ENCODE data around the gene QRFPR. TPM values are rescaled to one million over a fixed set of nuclear protein-coding genes. Genes with fewer than 3 reads are reported as not detected.

Gene QRFPR
- total RNA-seq, 1 donor from 2014 or later: 0.17 TPM

DNA sequence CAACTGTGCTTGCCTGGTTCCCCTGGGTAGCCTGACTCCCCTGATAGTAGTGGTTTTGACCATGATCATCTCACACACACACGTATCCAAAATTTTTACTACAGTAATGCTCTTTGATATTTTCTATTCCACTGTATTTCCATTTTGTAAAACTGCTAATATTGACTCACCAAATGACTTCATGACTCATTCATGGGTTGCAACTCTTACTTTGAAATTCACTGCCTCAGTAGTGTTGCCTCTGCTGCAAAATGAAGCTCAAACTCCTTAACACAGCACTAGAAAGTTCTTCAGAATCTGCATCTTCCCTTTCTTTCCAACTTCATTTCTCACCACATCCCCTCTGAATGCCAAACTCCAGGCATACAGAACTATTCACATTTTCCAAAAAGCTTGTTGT is 20.3 kb downstream of the QRFPR start:
- TF ChIP-seq, protein P1, sequence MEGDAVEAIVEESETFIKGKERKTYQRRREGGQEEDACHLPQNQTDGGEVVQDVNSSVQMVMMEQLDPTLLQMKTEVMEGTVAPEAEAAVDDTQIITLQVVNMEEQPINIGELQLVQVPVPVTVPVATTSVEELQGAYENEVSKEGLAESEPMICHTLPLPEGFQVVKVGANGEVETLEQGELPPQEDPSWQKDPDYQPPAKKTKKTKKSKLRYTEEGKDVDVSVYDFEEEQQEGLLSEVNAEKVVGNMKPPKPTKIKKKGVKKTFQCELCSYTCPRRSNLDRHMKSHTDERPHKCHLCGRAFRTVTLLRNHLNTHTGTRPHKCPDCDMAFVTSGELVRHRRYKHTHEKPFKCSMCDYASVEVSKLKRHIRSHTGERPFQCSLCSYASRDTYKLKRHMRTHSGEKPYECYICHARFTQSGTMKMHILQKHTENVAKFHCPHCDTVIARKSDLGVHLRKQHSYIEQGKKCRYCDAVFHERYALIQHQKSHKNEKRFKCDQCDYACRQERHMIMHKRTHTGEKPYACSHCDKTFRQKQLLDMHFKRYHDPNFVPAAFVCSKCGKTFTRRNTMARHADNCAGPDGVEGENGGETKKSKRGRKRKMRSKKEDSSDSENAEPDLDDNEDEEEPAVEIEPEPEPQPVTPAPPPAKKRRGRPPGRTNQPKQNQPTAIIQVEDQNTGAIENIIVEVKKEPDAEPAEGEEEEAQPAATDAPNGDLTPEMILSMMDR (IDR thresholded peaks at IDR 0.05; ENCODE audit: insufficient read depth, low read length, poor library complexity, severe bottlenecking): no peak
- no peaks in the 10 kb centered on the region for H3K36me3 ChIP-seq (ENCODE audit: control insufficient read depth, insufficient read depth, low read length)
- no peaks in the 10 kb centered on the region for H3K27me3 ChIP-seq (ENCODE audit: control insufficient read depth, insufficient read depth, low read length)
- DNase-seq (ENCODE audit: low read depth): no peak
- no peak overlapping the region for H3K4me3 ChIP-seq (ENCODE audit: low read depth, low read length)

DNA sequence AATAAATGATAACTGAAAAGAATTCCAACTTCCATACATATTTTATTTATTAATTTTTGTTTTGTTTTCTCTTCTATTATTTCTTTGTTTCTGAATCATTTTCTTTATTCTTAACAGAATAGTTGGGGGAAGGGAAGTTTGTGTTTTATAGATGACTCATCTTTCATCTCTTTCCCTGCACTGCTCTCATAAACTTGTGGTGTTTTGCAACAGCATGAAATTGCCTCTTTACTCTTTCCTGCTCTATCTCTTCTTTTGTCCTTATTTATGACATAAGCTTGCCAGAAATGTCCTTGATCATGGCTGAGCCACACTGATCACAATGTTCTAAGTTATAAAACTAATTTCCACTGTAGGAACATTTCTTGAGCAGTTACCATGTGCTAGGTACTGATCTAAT is 22.3 kb downstream of the QRFPR start:
- Histone ChIP-seq H3K36me3 (ENCODE audit: control insufficient read depth, insufficient read depth, low read length) (no peaks in the 10 kb centered on the region), H3K27me3 (ENCODE audit: control insufficient read depth, insufficient read depth, low read length) (no peaks in the 10 kb centered on the region), H3K4me3 (ENCODE audit: low read depth, low read length) (no peak overlapping the region)
- no peak for DNase-seq (ENCODE audit: low read depth)
- TF ChIP-seq, protein P1 (IDR thresholded peaks at IDR 0.05; ENCODE audit: insufficient read depth, low read length, poor library complexity, severe bottlenecking): no peak

DNA sequence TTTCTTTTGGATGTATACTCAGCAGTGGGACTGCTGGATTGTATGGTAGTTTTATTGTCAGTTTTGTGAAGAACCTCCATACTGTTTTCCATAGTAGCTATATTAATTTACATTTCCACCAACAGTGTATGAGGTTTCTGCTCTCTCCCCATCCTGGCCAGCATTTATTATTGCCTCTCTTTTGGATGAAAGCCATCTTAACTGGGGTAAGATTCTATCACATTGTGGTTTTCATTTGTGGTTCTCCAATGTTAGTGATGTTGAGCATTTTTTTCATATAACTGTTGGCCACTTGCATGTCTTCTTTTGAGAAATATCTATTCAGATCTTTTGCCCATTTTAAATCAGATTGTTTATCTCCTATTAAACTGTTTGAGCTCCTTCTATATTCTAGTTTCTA is 27.6 kb downstream of the QRFPR start:
- H3K4me3 ChIP-seq (ENCODE audit: low read depth, low read length): no peak overlapping the region
- no peak for DNase-seq (ENCODE audit: low read depth)
- H3K27me3 ChIP-seq (ENCODE audit: control insufficient read depth, insufficient read depth, low read length): no peaks in the 10 kb centered on the region
- H3K36me3 ChIP-seq (ENCODE audit: control insufficient read depth, insufficient read depth, low read length): no peaks in the 10 kb centered on the region
- TF ChIP-seq, protein P1 (IDR thresholded peaks at IDR 0.05; ENCODE audit: insufficient read depth, low read length, poor library complexity, severe bottlenecking): no peak

DNA sequence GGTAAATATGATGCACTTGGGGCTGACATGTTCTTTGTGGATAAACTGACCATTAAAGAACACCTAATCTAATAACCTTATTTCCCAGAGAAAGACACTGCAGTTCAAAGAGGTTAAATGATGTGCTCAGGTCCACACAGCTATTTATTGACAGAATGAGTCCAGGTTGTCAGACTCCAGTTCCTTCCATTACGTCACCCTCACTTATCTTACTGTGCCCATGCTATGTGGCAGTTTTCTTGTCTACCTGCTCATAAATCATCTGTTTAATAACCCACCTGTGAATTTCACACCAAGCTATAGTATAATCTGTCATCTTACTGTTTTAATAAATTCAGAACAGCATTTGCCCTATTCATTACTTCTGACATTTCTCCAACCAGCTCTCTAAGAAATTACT is 36.7 kb downstream of the QRFPR start:
- no peaks in the 10 kb centered on the region for H3K36me3 ChIP-seq (ENCODE audit: control insufficient read depth, insufficient read depth, low read length)
- H3K27me3 ChIP-seq (ENCODE audit: control insufficient read depth, insufficient read depth, low read length): no peaks in the 10 kb centered on the region
- TF ChIP-seq, protein P1 (IDR thresholded peaks at IDR 0.05; ENCODE audit: insufficient read depth, low read length, poor library complexity, severe bottlenecking): no peak
- DNase-seq (ENCODE audit: low read depth): no peak
- H3K4me3 ChIP-seq (ENCODE audit: low read depth, low read length): no peak overlapping the region

DNA sequence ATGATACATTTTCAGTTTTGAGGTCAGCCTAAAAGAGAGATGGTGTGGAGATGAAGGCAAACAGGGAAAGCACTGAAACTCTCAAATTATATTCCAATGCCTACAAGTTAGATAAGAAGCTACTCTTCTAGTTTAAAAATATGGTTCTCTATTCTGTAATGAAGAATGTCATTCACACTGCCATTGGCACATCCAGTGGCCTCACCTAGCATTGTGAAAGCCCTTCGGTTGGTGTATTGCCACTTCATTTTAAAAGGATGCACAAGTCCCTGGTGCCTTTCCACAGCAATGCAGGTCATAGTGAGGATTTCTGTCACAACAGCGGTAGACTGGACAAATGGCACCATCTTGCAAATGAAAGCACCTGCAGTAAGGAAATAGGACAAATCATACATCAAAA is 40.6 kb downstream of the QRFPR start:
- TF ChIP-seq, protein P1 (IDR thresholded peaks at IDR 0.05; ENCODE audit: insufficient read depth, low read length, poor library complexity, severe bottlenecking): no peak

DNA sequence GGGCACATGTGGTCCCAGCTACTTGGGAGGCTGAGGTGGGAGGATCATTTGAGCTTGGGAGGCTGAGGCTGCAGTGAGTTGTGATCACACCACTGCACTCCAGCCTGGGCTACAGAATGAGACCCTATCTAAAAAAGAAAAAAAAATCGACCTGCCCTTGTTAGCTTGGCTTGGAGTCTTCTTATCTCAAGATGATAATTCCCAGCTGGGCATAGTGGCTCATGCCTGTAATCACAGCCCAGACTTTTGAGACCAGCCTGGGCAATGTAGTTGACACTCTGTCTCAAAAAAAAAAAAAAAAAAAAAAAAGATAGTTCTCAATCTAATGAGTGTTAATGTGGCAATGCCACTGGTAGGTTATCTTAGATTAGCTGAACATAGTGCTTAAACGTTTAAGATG is 41.0 kb downstream of the QRFPR start:
- no peaks in the 10 kb centered on the region for H3K27me3 ChIP-seq (ENCODE audit: control insufficient read depth, insufficient read depth, low read length)
- DNase-seq (ENCODE audit: low read depth): no peak
- TF ChIP-seq, protein P1 (IDR thresholded peaks at IDR 0.05; ENCODE audit: insufficient read depth, low read length, poor library complexity, severe bottlenecking): no peak
- H3K4me3 ChIP-seq (ENCODE audit: low read depth, low read length): no peak overlapping the region
- no peaks in the 10 kb centered on the region for H3K36me3 ChIP-seq (ENCODE audit: control insufficient read depth, insufficient read depth, low read length)

More for the DNA sequence above, 40.6 kb downstream of the QRFPR start:
- no peaks in the 10 kb centered on the region for H3K27me3 ChIP-seq (ENCODE audit: control insufficient read depth, insufficient read depth, low read length)
- no peak for DNase-seq (ENCODE audit: low read depth)
- H3K4me3 ChIP-seq (ENCODE audit: low read depth, low read length): no peak overlapping the region
- no peaks in the 10 kb centered on the region for H3K36me3 ChIP-seq (ENCODE audit: control insufficient read depth, insufficient read depth, low read length)
